Activated CD4-positive, CD25-positive, alpha-beta regulatory T cell (primary cell): ENCODE data around the gene GLB1L2.

ENCODE experiments used
- DNase-seq, 4 experiments: peaks; one replicate each; lab custom pipeline; 2025; lab: John Stamatoyannopoulos, UW

The GLB1L2 gene

DNA sequence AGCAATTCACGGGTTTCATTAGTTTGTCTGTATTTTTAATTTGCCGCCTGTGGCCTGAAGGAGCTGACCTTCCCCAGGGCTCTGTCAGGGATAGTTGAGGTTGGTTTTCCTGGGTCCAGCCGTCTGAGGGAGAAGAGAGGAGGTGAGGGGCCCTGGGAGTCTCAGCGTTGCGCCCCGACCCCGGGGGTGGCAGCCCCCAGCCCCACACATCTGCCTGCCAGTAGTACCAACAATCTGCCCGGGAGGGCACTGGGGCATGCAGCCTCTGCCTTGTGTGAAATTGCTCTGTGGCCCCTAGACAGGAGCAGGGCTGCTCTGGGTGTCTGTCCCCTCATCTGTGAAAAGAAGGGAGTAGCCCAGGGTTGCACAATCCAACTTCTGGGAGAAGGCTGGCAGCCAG, 73.6 kb downstream of the GLB1L2 start:
- no peak for DNase-seq

DNA sequence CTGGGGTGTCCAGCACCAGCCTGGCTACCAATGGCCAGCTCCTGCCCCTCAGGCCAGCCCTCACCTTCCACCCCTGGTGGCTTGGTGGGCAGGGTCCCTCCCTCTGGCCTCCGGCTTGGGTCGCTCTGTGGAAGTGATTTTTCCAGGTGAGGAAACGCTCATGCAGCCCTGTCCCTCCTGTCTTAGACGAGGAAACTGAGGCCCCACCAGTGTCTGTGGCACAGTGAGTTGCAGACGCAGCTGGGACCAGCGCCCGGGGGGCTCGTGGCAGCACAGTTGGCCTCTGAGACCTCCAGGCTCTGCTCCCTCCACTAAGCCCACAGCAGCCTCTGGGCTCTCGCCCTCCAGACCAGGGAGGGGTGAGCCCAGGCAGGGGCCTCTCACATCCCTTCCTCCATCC, 74.1 kb downstream of the GLB1L2 start:
- DNase-seq, result no peak

DNA sequence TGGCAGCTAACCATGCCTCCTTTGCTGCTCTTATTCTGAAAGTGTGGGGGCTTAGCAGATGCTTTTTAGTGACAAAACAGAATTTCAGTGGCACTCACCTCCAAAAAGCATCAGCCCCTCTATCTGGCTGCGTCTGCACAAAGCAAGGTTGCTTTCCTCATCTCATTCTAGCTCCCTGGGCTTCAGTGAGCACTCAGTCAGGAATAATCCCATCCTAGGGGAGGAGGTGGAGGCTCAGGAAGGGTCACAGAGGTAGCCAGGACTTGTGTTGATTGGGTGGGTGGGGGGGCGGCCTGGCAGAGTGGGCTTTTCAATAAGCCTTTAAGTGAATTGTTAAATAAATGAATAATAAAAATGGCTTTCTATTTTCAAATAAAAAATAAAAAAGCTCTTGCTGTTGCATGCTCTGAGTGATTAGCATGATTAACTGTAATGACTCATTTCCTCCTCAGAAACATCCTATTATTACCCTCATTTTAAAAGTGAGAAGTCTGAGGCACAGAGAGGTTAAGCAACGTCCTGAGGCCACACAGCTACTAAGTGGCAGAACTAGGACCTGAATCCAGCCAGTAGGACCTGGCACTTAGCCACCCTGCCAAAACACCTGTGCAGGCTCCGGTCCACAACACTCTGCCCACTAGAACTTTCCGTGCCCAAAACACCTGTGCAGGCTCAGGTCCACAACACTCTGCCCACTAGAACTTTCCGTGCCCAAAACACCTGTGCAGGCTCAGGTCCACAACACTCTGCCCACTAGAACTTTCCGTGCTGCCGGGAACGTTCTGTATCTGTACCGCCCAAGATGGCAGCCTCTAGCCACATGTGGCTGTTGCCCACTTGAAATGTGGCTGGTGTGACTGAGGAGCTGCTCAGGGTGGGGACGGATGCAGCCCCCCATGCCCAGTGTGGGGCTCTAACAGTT, 74.7 kb downstream of the GLB1L2 start:
- DNase-seq, result no peak

DNA sequence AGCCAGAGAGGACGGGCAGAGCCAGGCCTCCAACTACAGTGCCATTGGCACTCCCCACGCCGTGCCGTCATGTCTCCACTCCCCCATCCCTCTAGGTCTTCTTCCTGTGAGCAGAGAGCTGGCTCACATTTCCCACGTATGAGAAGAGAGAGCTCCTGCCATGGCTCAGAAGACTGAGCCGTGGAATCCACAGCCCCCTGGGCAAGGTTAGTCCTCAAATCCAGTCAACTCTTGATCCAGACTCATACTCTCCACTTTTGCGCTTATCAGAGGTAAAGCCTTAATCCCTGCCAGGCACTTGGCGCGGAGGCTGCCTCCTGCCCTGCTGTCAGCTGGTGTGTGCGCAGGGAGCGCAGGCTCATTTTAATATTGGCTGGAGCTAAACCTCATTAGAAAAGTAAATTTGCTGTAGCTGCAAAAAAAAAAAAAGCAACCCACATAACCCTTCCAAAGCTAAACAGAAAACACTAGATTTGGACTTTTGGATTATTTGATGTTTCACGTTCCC, 75.6 kb downstream of the GLB1L2 start:
- no peak for DNase-seq

DNA sequence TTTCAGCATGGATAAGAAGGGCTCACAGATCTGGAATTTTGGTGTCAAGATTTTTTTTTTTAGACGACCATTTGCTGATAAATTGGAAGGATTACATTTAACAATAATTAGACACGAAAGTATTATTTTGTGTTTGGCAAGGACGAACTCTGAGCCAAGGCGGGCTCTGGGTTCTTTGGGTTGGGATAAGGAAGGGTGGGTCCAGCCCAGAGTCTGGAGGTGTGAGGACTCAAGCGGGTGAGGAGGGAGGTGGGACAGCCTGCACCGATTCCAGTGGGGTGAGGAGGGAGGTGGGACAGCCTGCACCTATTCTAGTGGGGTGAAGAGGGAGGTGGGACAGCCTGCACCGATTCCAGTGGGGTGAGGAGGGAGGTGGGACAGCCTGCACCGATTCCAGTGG, 76.1 kb downstream of the GLB1L2 start:
- no peak for DNase-seq

DNA sequence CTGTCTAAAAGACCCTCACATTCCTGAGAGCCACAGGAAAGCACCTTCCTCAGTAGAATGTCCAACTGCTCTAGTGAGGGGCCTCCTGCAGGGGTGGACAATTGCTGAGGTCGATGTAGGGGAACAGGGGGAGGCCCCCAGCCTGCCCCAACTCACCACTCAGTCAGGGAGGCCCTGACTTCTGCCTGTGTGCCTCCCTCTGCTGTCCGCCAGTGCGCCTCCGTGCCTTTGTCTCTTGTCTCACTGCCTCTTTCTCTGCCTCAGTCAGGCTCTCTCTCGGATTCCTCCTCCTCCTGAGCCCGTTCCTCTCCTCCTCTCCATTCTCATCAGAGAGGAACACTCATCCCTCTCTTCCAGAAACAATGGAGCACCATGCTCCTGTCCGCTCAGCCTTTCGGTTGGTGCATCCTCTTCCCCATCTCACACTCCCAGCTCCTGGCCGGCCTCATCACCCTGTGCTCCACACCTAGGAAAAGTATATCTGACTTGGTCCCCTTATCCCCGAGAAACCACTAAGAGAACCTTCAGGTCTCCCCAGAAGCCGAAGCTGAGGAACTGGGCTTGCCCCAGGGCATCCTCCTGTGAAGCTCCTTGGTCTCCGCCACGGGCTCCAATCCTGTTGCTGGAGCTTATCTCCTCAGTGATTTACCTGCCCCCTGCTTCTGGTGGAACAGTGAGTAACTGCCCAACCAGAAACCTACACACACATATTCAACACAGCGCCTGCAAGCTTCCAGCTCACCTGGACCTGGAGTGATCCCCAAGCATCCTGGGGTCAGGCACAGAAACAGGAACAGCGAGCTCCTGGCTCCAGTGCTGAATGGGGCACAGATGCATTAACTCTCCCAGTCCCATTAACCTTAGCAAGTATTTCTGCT, 78.0 kb downstream of the GLB1L2 start:
- DNase-seq, result no peak

DNA sequence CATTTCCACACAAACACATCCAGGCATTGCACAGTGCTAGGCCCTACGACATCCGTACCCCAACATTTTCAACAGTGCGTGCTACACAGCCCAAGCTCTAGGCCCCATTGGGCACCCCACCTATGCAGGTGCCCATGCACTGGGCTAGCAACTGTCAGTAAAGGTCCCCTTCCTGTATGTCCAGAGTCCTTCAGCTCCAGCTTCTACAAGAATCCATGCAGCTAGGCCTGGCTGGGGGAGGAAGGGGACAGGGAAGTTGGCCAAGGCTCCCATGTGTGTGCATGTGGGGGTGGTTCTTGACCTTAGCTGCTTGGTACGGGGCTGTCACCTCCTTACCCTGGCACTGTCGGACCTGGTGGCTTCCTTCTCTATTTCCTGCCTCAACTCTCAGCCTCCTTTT, 79.0 kb downstream of the GLB1L2 start:
- no peak for DNase-seq

DNA sequence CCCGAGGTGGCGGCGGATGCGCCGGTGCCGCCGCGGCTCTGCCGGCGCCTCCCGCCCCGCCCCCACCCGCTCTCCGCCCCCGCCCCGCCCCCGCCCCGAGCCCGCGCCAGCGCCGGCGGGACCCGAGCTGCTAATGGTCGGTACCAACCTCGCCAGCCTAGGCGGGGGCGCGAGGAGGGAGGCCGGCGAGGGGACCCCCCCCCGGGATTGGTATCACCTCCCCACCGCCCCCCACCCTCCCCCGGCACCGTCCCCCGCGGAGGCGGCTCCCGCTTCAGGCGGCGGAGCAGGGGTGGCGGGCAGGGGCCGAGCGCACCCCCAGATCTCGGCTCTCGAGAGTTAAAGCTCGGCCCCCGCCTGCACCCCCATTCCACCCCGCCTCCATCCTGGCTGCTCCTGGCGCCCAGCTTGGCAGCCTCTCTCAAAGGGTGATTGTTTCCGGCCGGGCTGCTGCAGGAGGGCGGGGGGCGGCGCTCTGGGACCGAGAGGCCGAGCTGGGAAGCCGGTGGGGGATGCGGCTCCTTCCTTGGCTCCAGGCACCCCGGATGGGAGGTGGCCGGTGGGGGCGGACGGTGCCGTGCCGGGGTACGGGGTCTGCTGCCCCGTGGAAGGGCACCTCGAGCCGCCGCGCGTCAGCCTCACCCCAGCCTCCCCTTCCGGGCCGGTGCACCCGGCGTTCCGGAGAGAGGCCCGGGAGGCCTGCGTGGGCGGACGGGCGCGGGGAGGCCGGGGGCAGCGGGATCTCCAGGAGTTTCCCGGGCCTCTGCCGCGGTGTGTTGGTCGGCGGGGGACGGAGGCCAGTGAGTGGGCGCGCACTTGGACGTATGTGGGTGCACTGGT, 80.6 kb downstream of the GLB1L2 start, which contains the start of gene B3GAT1:
TSS of gene B3GAT1 (minus strand) at position 40 of the 840 bp plus-strand sequence. CDS start 24,583 bp downstream, outside the sequence.
- DNase-seq, result no peak

DNA sequence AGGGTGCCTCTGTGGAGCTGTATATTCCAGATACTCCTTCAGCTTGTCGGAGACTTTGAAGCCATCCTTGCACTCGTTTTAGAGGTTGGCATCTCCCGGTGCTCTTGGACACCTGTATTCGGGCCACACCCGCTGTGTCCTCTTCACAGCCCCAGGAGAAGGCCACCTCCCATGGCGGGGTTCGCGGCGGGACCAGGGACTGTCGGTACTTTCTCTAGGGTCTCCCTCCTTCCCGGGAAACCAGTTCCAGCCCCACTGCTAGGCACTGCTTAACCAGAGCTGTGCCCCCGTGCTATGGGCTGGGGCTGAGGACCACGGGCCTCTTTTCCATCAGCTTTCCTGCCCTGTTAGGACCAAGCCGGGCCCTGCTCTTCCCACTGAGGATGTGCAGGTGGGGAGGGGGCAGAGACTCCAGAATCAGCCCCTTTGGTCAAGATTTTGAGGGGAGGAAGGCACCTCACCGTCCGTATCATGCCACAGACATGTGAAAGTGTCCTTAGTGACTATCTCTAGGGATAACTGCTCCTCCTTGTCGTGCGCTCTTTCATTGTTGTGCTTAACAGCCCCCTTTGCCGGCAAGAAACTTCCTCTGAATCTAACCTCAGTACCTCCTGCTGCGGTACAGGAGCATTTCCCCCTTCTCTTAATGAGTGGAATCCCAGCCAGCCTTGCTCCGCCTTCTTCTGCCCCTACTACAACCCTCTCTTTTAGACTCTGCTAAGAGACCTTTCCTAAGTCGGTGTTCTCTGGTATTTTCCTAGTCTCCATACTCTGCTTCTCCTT, 81.4 kb downstream of the GLB1L2 start:
- no peak for DNase-seq

DNA sequence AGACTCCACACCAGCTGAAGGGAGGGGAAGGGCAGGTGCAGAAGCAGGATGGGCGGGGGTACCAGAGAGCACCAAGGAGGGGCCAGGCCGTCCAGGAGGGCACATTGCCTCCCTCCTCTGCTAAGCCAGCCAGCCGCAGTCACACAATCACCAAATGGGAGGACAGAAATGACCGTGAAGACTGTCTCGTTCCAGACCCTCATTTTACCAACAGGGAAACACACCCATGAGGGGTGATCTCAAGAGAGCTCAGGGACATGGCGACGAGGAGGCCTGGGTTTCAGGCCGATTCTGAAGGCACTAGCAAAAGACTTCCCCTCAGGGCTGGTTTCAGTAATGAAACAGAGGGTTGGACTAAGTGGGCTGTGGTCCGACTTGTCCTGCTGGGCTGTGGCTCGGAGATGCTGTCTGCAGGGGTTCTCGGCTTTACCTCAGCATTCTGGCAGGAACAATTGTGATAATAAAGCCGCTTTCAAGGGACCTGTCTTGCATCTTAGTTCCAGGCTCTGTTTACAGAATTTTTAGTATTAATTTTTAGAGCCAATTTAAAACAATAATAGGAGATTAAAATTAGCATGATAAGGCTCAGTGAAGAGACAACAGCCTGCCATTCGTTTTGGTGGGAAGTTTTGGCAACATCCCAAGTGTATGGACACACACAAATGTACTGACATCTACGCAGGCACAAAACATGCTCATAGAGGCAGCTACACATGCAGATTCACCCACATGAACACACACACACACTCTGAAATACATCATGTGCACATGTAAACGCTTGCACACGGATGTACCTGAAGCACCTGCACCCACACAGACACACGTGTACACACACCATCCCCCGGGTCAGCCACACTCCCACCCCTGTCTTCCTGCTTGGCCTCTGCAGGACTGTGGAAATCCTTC, 82.3 kb downstream of the GLB1L2 start:
- DNase-seq, result no peak

DNA sequence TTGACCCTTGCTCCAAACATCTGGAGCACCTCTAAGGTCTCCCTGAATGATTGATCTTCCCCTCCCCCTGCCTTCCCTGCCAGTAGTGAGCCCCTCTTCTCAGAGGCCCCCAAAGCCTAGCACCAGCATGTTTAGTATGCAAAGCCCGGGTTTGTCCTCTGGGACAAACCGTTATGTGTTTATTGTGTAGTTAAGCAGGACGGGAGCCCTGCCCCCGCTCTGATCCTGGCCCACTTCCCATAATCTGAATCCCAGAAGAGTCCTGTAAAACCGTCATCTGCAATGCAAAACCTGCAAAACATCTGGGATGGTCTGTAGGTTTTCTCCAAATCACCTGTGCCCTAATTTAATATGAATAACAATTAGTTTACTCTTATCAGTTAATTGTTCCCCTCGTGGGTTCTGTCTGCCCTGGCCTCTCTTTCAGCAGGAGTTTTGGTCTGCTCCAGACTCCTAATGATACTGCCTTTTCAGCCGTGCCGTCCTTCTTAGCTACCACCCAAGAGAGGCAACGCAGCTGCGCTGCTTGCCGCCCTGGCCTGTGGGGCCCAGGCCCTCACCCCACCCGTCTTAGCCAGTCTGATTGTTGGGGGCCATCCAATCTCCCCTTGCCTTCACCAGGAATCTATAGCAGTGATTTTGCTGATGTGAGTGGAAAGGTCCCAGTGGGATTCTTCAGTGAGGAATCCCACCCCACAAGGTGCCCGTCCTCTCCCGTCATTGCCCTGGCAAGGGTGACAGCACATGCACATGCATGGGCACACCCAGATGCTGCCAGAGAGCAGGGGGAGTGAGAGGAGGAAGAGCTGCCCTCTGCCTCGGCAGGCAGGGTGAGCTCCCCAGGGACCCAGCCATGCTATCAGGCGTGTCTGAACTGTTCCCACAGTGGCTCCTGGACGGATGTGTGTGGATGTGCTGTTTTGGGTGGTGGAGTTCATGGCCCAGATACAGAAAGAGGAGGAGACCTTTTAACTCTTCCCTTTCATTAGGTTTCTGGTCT, 83.3 kb downstream of the GLB1L2 start:
- DNase-seq, result no peak

DNA sequence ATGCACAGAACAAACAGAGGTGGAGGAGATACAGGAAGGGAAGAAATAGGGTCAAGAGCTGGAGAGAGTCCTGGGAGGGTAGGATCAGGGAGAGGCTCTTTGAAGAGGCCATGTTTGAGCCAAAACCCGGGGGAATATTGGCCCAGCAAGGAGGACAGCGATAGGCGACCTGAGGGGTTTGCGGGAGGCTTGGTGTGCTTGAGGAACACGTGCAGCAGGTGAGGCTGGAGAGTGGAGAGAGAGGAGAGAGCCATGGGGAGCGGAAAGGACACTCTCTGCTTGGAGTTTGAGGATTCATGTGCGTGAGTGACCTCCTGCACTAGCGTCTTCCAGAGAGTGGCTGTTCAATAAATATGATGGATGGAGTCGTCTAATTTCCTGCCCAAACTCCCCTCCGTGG, 84.9 kb downstream of the GLB1L2 start:
- no peak for DNase-seq

DNA sequence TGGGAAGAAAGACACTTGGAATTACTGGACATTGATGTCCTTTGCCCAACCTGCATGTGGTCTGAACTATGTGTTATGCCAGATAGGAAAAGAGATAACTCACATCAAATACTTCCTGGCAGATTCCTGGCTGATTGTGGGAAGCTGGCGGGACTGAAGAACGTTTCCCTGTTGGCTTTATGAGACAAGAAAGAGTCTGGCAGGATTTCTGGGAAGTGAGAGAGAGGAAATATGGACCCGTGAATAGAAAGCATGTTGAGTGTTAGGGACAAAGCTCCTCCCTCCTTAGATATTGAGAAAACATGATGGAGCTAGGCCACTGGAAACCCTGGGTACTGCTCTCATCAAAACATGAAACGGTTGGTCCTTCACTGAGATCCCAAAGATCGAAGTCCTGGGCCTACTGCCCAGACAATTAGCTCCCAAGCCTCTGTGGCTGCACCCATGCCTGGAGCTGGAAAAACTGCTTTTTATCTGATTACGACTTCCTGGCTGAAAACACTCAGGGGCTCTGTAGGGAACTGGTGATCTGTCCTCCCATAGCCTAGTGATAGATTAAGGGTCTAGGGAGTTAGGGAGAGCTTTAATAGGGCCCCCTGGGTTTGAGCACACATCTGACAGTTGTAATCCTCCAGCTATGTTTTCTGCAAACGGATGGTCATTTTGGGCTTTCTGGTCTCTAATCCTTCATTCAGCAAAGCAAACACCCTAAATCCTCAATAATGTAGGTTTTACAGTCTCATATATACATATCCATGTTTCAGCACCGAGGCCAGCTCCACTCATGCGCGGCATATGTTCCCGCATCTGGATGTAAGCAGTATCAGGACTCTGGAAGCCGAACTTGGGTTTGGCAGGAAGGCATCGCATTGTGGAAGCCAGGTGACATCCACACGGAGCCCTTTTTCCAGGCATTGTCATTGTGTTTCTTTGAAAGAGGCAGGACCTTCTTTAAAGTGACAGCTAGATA, 86.4 kb downstream of the GLB1L2 start:
- DNase-seq, result no peak

DNA sequence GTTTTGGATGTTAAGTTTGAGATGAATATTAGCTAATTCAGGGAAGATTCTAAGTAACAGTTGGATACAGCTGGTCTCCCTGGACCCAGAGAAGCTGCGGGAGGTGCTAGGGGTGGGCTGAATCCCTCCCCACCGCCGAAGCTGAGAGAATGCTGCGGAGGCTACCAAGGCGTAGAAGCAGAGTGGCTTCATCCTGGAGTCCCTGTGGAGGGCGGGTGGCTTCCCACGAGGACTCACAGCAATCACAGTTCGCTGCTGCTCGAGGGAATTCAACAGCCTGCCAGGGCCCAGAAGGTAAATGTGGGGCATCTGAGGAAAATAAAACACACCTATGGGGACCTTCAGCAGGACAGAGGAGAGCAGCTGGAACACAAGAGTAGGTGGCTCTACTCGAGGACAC, 91.3 kb downstream of the GLB1L2 start:
- DNase-seq, result no peak

DNA sequence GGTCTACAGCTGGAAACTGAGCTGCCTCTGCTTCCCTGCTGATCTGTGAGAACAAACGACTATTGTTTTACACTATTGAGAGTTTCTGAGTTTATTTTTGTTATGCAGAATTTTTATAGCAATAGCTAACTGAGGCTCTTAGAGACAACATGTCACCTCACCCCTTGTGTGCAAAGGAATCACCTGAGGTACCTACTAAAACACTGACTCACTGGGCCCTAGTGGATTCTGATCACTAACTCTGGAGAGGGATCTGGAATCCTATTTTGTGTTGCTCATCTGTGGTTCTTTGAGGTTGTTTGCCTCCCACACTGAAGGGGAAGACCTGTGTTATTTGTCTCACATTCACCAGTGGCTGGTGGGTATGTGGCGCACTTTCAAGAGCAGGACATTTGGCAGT, 93.6 kb downstream of the GLB1L2 start:
- DNase-seq, result no peak
